ENCODE data around the gene PDCD5.
A peak's percentile ranks its signal among the peaks of the same experiment; 100 is the strongest.
"Not testable (repeated sequence)": the region's sequence is repeated elsewhere in the genome, so short reads cannot be mapped to it uniquely, and the experiment has no call there.

Gene PDCD5, protein sequence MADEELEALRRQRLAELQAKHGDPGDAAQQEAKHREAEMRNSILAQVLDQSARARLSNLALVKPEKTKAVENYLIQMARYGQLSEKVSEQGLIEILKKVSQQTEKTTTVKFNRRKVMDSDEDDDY

DNA sequence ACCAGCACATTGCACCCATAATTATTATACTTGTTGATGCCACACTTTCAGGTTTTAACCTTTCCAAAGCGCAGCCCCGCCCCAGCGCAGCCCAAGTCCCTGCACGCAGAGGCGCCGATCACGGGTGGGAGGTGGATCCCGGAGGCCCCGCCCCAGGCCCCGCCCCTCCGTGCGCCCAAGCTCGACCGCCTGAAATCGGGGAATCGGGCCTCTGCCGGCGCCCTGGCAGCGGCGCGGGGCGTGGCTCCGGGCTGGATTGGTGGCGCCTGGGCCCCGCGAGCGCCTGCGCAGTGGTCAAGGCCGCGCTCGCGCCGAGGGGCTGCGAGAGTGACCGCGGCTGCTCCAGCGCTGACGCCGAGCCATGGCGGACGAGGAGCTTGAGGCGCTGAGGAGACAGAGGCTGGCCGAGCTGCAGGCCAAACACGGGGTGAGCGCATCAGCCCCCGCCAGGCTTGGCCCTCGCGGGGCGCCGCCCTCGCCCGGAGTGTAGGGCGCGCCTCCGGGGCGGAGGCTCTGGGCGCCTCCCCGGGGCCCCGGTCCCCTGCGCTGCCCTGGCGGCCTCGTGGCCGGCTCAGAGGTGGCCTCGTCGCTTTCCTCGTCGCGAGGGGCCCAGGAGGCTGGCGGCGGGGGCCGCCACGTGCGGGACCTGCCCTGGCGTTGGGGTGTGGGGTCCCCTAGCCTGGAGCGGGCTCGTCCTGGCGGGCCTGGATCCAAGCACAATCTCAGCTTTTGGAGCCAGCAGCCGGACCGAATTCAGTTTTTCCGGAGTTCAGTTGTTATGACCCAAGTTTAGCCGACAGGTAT, at the start of gene PDCD5:
TSS of gene PDCD5 (plus strand) at position 290 of the 804 bp plus-strand sequence. CDS start at position 362, 72 bp downstream.
- peak; percentile 65 for DNase-seq

DNA sequence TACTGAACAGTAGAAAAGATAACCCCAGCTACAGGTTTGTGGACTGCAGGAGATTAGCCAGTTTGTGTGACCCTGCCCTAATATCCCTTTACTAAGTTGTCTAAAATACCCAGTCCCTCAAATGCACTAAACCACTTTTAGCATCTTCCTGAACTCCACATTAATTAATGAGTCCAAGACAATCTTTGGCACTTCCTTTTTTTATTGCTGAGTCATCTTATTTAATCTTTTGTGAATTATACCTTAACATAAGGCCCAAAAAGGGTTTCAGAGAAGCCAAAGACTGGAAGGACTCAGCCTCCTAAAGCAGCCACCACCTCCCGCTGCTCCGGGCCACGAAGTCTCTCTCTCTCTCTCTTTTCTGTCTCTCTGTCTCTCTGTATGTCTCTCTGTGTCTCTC, 48.8 kb upstream of the PDCD5 start:
- no peak for DNase-seq

DNA sequence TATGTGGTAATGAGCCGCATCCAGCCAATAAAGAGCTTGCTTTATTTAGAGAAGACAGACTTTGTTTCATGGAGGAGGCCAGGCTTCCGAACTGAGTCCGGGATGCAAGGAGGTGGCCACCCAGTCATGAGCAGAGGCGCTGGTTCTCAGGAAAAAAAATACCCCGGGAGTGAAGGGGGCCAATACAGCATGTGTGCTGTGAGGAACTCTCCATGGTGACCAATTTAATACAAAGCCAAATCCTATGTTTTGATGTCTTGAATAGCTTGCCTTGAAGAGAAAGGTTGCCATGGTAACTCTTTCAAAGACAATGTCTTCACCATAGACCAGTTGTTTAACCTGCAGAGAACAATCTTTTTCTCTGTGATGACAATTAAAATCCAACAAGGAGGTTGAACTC, 43.4 kb upstream of the PDCD5 start:
- DNase-seq = no peak

DNA sequence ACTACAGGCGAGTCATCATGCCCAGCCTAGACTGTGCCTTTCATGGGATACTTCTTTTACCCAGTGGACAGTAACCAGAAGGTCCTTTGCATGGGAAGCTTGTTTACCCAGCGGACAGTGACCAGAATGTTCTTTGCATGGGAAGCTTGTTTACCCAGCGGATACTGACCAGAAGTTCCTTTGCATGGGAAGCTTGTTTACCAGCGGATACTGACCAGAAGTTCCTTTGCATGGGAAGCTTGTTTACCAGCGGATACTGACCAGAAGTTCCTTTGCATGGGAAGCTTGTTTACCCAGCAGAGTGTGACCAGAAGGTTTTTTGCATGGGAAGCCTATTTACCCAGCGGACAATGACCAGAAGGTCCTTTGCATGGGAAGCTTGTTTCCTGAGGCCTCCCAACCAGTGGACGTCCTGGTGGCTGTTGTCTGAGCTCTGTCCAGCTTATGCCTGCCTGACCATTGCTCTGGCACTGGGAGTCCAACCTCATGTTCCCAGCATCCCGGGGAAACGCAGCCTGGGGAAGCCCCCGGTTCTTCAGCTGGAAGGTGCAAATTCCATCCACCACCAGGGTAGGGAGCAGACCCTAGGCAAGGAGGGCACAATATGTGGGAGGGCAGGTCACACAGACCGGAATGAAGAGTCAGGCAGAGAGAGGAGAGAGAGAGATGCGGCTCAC, 41.6 kb upstream of the PDCD5 start:
- no peak for DNase-seq

DNA sequence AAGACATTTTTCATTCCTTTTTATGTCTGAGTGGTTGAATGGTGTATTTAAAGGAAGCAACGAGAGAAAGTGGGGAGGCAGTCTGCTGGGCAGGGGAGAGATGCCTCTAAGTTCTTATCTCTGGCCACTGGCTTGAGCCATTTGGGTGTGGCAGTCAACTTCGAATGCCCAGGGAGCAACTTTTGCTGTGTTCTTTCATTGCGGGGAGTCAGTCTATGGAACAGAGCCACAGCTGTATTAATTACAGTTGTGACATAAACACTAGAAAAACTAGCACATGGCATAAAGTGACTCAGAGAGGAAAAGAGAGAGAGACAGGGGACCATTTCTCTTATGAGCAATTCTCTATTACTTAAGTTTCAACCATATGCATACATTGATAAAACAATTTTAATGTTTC, 40.4 kb upstream of the PDCD5 start:
- no peak for DNase-seq

DNA sequence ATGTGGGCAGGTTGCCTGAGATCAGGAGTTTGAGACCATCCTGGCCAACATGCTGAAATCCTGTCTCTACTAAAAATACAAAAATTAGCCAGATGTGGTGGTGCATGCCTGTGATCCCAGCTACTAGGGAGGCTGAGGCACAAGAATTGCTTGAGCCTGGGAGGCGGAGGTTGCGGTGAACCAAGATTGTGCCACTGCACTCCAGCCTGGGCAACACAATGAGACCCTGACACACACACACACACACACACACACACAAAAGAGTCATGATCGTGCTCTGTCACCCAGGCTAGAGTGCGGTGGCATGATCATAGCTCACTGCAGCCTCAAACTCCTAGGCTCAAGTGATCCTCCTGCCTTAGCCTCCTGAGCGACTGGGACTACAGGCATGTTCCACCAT, 39.6 kb upstream of the PDCD5 start:
- DNase-seq = not testable (repeated sequence)

DNA sequence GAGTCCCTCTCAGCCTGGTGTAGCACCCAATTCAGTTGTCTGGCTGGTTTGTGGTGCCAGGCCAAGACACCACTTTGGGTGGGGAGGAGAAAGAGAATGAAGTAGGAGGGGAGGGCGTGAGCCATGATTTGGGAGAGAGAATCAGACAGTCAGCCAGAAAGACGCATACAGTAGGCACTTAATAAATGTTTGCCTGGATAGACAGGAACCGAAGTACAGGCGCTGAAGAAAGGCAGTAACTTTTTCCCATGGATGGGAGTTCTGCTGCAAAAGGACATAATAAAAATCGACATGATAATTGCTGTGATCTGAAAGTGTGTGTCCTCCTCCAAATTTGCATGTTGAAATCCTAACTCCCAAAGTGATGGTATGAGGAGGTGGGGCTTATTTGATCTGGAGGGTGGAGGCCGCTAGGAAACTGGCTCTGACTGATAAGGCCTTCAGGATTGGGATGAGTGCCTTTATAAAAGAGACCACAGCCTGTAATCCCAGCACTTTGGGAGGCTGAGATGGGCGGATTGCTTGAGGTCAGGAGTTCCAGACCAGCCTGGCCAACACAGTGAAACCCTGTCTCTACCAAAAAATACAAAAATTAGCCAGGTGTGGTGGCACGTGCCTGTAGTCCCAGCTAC, 38.4 kb upstream of the PDCD5 start:
- no peak for DNase-seq

DNA sequence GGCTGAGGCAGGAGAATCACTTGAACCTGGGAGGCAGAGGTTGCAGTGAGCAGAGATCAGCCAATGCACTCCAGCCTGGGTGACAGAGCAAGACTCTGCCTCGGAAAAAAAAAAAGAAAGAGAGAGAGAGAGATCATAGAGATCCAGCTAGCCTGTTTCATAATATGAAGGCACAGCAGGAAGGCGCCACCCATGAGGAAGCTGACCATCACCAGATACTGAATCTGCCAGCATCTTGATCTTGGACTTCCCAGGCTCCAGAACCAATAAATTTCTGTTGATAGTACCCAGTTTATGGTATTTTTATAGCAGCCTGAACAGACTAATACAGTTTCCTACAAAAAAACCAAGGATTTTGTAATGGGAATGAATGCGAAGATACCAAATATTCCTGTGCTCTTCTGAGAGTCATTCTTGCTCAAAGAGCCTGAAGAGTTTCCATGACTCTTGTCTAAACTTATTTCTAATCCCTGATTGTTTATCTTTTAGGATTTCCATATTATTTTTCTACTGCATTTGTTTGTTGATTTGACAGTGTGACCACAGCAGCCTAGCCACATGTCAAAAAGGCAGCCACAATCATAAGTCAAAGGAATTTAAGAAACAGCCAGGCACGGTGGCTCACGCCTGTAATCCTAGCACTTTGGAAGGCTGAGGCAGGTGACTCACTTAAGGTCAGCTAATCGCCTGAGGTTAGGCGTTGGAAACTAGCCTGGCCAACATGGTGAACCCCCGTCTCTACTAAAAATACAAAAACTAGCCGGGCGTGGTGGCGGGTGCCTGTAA, 37.7 kb upstream of the PDCD5 start:
- DNase-seq = no peak

DNA sequence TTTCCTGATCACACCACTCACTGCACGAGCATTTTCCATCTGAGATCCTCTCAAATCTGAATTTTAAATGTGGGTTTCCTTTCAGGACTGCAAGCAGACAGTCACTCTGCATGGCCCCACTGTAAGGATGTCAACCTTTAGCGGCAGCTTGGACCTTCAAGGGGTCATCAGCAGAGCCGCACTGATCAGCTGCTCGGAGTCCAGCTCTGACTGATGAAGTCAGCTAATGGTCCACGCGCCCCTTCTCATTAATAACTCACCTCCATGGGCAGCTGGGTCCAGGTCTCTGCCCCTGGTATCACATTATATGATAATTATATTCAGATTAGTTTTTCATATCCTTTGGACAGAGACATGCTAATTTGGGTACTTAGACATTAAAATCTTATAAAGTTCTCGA, 36.1 kb upstream of the PDCD5 start:
- no peak for DNase-seq

DNA sequence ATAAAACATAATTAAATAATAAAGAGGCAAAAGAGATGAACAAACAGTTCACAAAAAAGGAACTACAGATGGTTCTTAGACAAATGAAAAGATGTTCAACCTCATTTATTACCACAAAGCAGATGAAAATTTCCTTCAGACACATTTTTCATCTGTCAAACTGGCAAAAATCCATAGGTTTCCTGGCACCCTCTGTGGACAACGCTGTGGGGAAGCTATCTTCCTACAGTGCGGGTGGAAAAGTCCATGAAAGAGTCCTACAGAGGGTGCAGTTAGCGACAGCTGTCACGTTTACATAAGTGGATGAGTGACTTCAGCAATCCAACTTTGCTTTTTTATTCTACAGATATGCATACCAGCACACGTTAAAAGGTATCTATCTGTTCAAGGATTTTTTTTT, 30.3 kb upstream of the PDCD5 start:
- DNase-seq = no peak

DNA sequence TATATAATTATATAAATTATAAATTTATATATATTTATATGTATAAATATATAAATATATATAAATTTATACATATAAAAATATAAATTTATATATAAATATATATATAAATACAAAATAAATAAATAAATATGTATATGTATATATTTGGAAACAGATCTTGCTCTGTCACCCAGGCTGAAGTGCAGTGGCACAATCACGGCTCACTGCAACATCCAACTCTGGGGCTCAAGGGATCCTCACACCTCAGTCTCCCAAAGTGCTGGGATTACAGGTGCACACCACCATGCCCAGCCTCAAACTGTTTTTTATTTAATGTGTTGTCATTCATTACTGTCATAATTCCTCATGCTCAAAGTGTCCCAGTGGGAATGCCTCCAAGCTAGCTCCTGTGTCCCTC, 25.2 kb upstream of the PDCD5 start:
- DNase-seq = no peak

DNA sequence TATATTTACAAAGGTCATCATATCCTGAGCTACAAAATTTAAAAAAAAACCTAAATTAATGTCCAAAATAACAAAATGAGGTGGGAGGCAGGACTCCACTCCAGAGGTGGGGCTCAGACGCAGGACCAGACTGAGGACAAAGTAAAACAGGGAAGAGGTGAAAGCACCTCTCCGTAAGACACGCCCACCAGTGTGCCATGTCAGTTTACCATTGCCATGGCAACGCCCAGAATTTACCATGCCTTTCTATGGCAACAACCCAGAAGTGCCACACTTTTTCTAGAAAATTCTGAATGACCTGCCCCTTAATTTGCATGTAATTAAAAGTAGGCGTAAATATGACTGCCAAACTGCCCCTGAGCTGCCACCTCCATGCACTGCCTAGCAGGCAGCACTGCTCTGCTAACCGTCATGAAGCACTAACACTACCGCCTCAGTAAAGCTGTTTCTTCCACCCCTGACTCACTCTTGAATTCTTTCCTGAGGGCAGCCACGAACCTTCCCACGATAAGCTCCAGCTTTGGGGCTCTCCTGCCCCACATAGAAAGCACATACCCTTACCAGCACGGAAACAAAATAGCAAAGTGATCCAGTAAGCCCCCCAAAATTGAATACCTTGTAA, 22.3 kb upstream of the PDCD5 start:
- no peak for DNase-seq

DNA sequence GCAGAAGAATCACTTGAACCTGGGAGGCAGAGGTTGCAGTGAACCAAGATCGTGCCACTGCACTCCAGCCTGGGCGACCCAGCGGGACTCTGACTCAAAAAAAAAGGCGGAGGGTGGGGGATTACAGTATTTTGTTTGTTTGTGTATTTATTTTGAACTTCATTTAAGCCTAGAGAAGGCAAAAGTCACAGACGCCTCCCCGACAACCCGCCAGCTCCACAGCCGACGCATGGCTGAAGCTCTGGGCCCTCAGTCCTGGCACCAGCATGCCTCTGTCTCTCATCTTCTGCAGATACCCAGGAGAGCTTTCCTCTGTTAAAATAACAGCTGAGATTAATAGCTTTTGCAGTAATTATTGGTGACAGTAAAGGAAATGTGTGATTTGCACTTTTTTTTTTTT, 17.2 kb upstream of the PDCD5 start:
- no peak for DNase-seq

DNA sequence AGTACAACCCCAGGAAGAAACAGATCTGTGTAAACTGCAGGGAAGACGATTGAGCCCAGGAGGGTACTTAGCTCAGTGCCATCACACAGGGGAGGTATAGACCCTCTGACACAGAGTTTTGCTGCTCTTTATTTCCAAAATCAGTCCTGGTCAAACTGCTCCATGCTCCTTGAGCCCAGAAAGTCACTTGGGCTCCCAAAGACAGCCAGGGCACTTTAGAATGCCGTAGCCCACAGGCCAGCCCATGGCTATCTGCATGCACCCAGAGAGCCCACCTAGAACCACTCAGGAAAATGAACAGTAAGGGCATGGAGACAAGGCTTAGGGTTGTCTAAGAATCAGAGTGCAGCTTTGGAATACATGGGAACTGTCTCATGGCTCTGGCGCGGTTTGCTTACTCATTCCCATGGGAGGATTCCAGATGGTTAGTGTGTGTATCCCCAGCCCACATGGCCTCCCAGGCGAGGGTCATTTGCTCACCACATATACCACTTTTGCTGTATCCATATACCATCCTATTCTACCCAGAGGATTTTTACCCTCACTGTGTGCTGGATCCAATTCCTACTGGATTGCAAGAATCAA, 14.7 kb upstream of the PDCD5 start:
- no peak for DNase-seq

DNA sequence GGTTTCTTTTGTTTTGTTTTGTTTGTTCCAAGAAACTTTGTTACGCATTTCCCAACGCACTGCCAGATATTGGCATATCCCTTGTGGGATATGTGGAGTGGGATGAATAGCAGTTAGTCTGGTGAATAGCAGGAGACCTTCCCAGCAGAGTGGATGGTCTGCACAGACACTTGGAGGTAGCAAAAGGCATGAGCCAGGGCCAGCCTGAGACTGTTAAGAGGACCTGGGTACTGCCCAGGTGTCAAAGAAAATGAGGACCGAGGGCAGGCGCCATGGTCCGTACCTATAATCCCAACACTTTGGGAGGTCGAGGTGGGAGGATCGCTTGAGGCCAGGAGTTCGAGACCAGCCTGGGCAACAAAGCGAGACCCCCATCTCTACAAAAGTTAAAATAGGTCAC, 13.5 kb upstream of the PDCD5 start:
- no peak for DNase-seq

DNA sequence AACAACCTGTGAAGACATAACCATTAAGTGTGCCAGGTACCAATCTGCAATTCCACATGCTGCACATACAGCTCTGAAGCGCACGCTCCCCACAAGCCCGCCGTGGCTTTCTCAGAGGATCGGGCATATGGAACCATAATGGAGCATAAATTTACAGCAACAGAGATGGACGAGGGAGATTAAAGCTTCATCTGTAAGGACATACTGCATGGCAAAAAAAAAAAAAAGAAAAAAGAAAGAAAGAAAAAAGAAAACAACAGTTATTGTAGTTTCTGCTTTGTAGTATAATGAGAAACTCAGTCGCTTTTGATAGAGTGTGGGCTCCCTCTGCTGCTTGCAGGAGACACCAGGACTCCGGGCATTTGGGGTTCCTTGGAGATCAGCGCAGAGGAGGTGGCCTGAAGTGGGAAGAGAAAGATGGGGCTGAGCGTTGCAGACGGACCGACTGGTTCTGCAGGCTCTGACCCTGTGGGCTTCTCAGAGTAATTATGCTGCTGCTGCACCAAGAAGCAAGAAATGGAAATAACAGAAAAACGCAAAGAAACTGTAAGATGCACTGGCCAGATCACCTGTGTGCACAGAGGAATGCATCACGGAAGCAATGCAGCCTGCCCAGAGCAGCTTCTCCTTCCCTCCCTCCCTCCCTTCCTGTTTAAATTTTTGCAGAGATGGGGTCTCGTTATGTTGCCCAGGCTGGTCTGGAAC, 10.8 kb upstream of the PDCD5 start:
- peak; percentile 66 for DNase-seq

DNA sequence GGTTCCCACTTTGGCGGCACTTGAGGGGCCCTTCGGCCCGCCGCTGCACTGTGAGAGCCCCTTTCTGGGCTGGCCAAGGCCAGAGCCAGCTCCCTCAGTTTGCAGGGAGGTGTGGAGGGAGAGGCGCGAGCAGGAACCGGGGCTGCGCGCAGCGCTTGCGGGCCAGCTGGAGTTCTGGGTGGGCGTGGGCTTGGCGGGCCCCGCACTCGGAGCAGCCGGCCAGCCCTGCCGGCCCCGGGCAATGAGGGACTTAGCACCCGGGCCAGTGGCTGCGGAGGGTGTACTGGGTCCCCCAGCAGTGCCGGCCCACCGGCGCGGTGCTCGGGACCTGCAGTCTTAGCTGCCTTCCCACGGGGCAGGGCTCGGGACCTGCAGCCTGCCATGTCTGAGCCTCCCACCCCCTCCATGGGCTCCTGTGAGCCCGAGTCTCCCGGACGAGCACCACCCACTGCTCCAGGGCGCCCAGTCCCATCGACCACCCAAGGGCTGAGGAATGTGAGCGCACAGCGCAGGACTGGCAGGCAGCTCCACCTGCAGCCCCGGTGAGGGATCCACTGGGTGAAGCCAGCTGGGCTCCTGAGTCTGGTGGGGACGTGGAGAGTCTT, 9.4 kb upstream of the PDCD5 start:
- not testable (repeated sequence) for DNase-seq

DNA sequence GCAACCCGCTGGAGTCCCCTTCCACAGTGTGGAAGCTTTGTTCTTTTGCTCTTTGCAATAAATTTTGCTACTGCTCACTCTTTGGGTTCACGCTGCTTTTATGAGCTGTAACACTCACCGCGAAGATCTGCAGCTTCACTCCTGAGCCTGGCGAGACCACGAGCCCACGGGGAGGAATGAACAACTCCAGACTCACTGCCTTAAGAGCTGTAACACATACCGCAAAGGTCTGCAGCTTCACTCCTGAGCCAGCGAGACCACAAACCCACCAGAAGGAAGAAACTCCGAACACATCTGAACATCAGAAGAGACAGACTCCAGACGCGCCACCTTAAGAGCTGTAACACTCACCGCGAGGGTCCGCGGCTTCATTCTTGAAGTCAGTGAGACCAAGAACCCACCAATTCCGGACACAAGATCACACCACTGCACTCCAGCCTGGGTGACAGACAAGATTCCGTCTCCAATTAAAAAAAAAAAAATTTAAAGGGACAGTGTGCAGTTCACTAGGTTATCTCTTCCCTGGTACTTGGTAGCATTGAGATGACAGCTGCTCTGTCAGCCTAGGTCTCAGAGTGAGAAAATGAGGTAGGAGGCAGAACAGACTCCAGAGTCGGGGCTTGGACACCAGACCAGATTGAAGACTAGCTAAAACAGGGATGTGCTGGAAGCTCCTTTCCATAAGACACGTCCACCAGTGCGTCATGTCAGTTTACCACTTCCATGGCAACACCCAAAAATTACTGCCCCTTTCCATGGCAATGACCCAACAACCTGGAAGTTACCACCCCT, 8.1 kb upstream of the PDCD5 start:
- not testable (repeated sequence) for DNase-seq

DNA sequence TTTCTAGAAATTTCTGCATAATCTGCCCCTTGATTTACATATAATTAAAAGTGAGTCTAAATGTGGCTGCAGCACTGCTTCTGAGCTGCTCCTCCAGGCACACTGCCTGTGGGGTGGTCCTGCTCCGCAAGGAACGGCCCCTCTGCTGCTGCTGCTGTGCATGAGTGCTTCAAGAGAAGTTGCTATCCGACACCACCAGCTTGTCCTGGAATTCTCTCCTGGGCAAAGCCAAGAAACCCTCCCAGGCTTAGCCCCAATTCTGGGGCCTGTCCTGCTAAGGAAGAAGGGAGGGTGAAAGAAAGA, 7.5 kb upstream of the PDCD5 start:
- DNase-seq = no peak

DNA sequence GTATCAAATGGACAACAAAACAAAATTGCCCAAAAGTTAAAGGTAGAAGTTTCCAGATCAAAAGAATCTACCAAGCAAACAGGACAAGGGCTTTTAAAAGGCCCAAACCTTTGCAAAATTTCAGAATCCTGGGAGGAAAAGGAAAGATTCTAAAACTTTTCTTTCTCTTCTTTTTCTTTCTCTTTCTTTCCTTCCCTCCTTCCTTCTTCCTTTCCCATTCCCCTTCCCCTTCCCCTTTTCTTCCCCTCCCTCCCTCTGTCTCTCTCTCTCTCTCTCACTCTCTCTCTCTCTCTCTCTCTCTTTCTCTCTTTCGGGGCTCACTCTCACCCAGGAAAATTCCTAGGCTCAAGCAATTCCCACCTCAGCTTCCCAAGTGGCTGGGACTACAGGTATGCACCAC, 4.2 kb upstream of the PDCD5 start:
- DNase-seq = no peak
